Measurements from ENCODE around the gene MARK2.

GRCh38 chr11:63951779-63952536 is 113.0 kb downstream of the MARK2 start:
- TF ChIP-seq SUZ12 (IDR thresholded peaks at IDR 0.05; ENCODE audit: extremely low read depth, insufficient read depth, insufficient read length): no peak
- no peak for TF ChIP-seq YY1 (IDR thresholded peaks at IDR 0.05; ENCODE audit: insufficient read depth, insufficient read length)
- no peak for TF ChIP-seq ZNF274 (IDR thresholded peaks at IDR 0.05; ENCODE audit: low read depth, low read length)

All from NT2/D1 (cell line).